IPS DF 4.7 (cell line): Measurements from ENCODE around the gene POMGNT2.
"Not testable (repeated sequence)": the region's sequence is repeated elsewhere in the genome, so short reads cannot be mapped to it uniquely, and the experiment has no call there.

Experiments used
- DNase-seq: peaks from one replicate; pipeline ENCODE4 v3.0.0-alpha.2; 2013; ENCODE audit warnings: low spot score; ENCODE audit errors: extremely low read depth

POMGNT2 gene

GRCh38 chr3:43045079-43045478 is 60.8 kb downstream of the POMGNT2 start:
- DNase-seq: not testable (repeated sequence)

GRCh38 chr3:43043793-43044192 is 62.1 kb downstream of the POMGNT2 start:
- DNase-seq: no peak

GRCh38 chr3:43043071-43043766 is 62.7 kb downstream of the POMGNT2 start:
- no peak for DNase-seq

- DNase-seq: no peak
These were observed 64.4 kb downstream of the POMGNT2 start for GRCh38 chr3:43041517-43041916.

- DNase-seq: no peak
These were observed 67.9 kb downstream of the POMGNT2 start for GRCh38 chr3:43038010-43038409.

GRCh38 chr3:43036621-43037423 is 69.1 kb downstream of the POMGNT2 start:
- DNase-seq: no peak

- no peak for DNase-seq
These were observed 70.0 kb downstream of the POMGNT2 start for GRCh38 chr3:43035801-43036365.

GRCh38 chr3:43034911-43035310 is 71.0 kb downstream of the POMGNT2 start:
- no peak for DNase-seq

- DNase-seq: no peak
These were observed 71.7 kb downstream of the POMGNT2 start for GRCh38 chr3:43034200-43034599.

- DNase-seq: no peak
These were observed 72.9 kb downstream of the POMGNT2 start for GRCh38 chr3:43032646-43033628.

- no peak for DNase-seq
These were observed 73.9 kb downstream of the POMGNT2 start for GRCh38 chr3:43031889-43032545.

- DNase-seq: no peak
These were observed 74.4 kb downstream of the POMGNT2 start for GRCh38 chr3:43031485-43031884.

GRCh38 chr3:43030162-43030935 is 75.5 kb downstream of the POMGNT2 start:
- DNase-seq: no peak
